GM18861 (cell line): Measurements from ENCODE around the gene PPT1.

Experiments
- ATAC-seq: cut with Tn5 transposase; IDR thresholded peaks from one replicate; pipeline ENCODE4 v1.9.1; 2021; ENCODE audit not compliant: unreplicated experiment

The PPT1 gene

GRCh38 chr1:40096977-40097782, at the start of gene PPT1:
PPT1 (minus strand) TSS chr1:40097252; CDS start chr1:40097238, 14 bp downstream.
- ATAC-seq = peak; percentile 82

- no peak for ATAC-seq
Measured at GRCh38 chr1:40143891-40144575, 47.0 kb upstream of the PPT1 start.

DNA sequence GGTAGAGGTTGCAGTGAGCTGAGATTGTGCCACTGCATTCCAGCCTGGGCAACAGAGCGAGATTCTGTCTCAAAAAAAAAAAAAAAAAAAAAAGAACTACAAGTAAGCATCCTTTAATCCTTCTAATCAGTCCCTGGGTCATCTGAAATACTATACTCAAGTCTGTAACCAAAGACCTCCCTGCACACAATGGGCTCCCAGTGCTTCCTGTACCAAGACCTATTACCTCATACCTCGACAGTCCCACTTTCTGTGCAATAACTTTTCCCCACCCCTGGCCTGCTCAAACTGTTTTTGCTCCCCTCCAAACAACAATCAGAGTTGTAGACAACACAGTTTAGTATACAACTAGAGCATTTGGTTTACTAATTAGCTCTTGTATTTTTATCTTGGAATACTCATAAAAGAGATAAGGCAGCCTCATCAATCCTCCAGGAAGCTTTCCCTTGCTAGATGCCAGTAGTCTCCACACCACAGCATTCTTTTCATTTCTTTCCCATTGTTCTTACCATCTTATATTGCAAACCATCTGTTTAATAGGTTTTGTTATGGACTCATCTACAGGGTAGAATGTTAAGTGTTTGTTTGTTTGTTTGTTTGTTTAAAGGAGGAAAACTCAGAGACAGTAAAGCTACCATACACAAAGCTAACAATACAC, 45.0 kb upstream of the PPT1 start:
- ATAC-seq = no peak

DNA sequence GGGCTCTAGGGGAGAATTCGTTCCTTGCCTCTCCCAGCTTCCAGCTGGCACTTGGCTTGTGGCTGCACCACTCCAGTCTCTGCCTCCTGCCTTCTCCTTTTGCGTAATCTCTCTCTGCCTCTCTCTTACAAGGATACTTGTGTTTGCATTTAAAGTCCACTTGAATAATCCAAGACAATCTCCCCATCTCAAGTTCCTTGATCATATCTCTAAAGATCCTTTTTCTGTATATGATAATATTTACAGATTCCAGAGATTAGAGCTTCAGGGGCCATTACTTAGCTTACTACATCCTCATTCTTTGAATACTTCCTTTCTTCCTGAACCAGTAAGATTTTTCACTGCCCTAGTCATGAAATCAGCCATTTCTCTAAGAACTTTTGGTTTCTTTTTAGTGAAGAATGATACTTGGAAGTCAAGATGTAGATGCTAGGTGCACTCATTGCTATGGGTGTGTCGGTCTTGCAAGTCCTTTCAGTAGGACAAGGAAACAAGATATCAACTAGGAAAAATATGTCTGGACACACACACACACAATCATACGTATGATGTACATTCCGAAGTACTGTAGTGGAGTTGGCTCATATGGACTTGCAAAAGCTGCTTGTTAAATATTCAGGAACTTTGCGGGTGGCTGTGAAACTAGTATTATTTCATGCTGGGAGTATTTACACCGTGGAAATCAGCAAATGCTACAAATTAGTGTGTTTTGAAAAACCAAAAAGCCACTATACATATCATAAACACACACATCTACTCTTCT, 43.3 kb upstream of the PPT1 start:
- ATAC-seq = no peak

GRCh38 chr1:40133839-40134238, 36.8 kb upstream of the PPT1 start:
- no peak for ATAC-seq

DNA sequence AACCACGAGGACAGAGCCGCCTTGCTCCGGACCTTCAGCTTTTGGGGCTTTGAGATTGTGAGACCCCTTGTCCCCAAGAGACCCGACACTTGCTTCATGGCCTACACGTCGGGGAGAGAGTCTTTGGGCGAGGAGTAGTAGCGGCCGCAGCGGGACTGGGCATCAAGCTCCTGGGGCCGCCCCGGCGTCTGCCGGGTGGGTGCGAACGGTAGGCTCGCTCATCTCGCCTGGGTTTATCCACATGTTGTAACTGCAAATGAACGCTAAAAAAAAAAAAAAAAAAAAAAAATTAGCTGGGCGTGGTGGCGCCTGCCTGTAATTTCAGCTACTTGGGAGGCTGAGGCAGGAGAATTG, 36.2 kb upstream of the PPT1 start:
- no peak for ATAC-seq

- ATAC-seq = no peak
Measured at GRCh38 chr1:40132383-40133311, 35.6 kb upstream of the PPT1 start.

- ATAC-seq = no peak
Measured at GRCh38 chr1:40130892-40131291, 33.8 kb upstream of the PPT1 start.

- no peak for ATAC-seq
Measured at GRCh38 chr1:40122855-40123254, 25.8 kb upstream of the PPT1 start.

GRCh38 chr1:40120128-40120527, 23.1 kb upstream of the PPT1 start:
- no peak for ATAC-seq

GRCh38 chr1:40114400-40114799, 17.3 kb upstream of the PPT1 start:
- no peak for ATAC-seq

- no peak for ATAC-seq
Measured at GRCh38 chr1:40110389-40110788, 13.3 kb upstream of the PPT1 start.

GRCh38 chr1:40107290-40107959, 10.4 kb upstream of the PPT1 start:
- no peak for ATAC-seq

DNA sequence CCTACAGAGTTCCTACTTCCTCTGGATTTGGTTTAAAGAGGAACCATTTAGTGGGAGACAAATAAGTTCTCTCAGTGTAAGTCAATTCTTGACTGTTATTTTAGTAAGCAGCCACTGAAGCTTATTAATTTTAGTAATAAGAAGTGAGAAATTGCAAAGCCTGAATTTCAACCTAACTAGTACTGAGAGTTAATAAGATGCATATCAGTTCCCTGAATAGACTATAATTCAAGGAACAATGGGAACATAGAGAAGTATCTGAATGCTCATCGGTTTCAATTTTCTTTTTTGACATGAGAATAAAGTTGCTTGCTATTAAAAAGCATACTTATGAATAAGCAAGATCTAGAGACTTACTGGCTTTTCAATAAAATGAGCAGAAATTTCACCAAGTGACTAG, 8.0 kb upstream of the PPT1 start:
- ATAC-seq = no peak

DNA sequence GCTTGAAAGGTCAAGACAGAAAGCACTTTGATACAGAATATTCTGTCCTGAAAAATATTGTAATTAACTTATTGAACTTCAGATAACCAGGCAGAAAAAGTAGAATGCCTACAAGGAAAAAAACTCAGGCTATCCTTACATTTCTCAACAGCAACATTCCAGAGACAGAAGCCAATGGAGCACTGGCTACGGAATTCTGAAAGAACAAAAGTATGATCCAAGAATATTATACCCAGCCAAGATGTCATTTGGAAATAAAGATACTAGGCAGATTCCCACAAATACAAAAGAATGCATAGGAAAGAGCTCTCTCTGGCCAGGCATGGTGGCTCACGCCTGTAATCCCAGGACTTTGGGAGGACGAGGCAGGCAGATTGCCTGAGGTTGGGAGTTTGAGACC, 5.8 kb upstream of the PPT1 start:
- ATAC-seq = no peak

DNA sequence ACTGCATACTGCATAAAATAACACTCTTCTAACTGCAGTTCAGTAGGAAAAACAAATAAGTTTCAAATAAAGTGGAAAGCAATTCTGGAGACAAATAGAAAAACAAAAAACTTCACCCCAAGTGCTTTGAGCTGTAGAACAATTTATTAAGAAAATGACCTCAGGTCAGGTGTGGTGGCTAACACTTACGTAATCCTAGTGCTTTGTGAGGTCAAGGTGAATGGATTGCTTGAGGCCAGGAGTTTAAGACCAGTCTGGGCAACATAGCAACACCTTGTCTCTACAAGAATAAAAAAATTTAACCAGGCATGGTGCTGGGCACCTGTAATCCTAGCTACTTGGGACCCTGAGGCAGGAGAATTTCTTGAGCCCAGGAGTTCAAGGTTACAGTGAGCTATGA, 5.0 kb upstream of the PPT1 start:
- no peak for ATAC-seq

- ATAC-seq = no peak
Measured at GRCh38 chr1:40096646-40096976, 441 bp downstream of the PPT1 start.

GRCh38 chr1:40095806-40096205, 1.2 kb downstream of the PPT1 start:
- ATAC-seq = no peak

- ATAC-seq = no peak
Measured at GRCh38 chr1:40094466-40095110, 2.5 kb downstream of the PPT1 start.
